HG03039 (cell line): ENCODE measurements around the gene GOLGA6C.
A peak's percentile ranks its signal among the peaks of the same experiment; 100 is the strongest.
"Not testable (repeated sequence)": the region's sequence is repeated elsewhere in the genome, so short reads cannot be mapped to it uniquely, and the experiment has no call there.

ENCODE experiments used
- ATAC-seq: cut with Tn5 transposase; IDR thresholded peaks from one replicate; pipeline ENCODE4 v1.9.1; 2021; ENCODE audit warnings: mild to moderate bottlenecking, moderate library complexity; ENCODE audit not compliant: unreplicated experiment

The GOLGA6C gene

DNA sequence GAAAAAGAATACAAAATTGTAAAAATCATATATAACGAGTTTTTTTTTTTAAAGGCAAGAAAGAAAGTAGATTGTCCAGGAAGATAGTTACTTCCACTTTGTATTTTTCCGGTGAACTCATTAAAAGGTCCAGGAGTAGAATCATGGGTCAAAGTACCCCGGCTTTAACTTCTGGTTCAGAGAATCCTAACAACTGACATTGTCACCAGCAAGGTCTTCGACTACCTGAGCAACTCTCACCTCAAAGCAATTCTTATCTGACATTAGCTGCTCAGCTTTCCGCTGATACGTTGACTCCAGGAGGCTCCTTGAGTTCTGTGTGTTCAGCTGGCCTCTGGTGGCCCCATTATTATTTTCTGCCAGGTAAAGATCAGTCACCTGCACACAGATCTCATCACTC is 9.1 kb upstream of the GOLGA6C start:
- ATAC-seq = not testable (repeated sequence)

DNA sequence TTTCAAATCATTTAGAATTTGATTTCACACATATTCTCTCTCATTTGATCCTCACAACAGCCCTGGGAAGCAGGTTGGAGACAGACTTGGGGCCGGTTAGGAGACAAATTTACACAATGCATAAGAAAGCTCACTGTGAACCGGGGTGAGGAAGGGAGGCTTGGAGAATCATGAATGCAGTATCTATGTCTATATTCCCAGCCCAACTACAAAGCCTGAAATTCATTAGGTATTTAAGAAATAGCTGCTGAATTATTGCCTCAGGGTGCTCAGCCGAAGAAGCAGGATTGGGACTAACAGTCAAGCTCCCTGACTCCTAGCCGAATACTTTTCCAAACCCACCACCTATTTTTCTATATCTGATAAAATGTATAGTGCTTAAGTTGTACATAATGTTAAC is 8.4 kb upstream of the GOLGA6C start:
- ATAC-seq = no peak

- ATAC-seq = not testable (repeated sequence)
Observed at GRCh38 chr15:75251343-75251742, 6.8 kb upstream of the GOLGA6C start.

- ATAC-seq = not testable (repeated sequence)
Observed at GRCh38 chr15:75252285-75252684, 5.8 kb upstream of the GOLGA6C start.

- ATAC-seq = not testable (repeated sequence)
Observed at GRCh38 chr15:75258620-75259343, 648 bp downstream of the GOLGA6C start.

DNA sequence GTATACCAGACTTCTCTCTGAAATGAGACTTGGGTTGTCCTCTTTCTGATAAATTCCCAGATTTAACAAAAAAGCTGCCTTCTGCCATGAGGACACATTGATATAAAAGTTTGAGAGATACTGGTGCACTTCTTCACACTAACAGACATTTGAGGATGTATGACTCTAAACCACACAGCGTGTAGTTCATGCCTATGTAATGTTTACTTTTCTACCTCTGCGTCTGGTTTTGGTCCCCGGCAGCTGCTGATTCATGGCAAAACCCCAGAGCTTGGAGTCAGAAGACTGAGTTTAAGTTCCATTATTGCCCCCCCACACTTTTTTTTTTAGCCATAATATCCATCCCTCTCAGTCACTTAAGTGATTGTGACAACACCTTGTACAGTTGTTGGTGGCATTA is 1.7 kb downstream of the GOLGA6C start:
- ATAC-seq = not testable (repeated sequence)

DNA sequence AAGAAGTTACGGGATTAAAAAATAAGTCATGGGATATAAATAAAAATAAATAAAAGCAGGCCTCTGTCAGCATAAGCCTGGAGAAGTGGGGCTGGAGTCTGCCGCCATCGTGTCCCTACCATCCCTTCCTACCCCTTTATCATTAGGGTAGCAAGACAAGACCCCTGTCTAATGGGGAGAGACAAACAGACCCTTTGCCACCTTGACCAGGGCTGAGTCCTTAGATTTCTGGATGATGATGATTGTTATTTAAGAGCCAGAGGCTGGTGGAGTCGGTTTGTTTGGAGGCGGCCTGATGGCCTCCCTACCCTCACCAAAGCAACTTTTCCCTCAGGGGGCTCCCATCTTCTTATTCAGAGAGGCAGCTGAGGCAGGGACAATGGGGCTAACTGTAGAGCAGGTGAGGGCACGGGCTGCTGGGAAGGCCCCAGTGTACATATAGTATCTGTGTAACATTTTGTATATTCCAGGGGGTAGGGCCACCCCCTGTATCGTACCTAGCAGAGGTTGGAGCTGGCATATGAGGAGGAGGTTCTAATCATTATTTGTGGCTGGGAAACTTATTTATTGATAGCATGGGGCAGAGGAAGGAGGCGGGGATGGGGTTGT is 15.7 kb downstream of the GOLGA6C start:
- ATAC-seq = not testable (repeated sequence)

GRCh38 chr15:75274509-75275107 is 16.5 kb downstream of the GOLGA6C start:
- not testable (repeated sequence) for ATAC-seq

DNA sequence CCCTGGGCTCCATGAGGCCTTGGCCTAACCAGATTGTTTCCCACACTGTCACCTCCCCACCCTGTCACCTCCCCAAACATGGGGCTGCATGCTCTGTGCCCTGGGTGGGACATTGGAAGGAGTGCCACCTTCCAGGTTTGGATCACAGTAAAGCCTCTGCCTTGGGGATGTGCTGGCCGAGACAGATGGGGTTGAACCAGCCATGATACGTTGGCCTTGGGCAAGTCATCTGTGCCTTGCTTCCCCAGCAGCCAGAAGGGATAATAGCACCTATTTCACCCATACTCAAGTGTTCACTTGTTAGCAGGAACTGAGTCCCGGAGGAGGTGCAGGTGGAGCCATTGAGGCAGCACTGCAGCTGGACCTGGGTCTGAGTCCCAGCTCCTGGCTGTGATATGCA is 17.5 kb downstream of the GOLGA6C start:
- ATAC-seq = not testable (repeated sequence)

- not testable (repeated sequence) for ATAC-seq
Observed at GRCh38 chr15:75278497-75278896, 20.4 kb downstream of the GOLGA6C start.

DNA sequence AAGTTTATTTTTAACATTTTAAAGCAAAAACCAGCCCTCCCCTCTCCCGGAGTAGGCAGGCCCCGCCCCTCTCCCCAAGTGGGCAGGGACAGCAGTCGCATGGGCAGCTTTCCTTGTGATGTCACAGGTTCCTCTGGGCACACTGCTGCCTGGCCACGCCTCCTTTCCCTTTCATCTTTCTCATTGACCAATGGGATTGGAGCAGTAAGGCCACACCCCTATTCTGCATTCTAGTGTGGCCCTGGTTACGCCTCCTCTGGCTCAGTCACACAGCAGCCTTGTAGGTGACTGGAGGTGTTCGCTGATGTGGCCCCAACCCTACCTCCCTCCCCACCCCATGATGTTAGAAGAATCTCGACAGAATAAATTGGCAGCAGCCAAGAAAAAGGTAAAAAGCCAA is 24.4 kb downstream of the GOLGA6C start, which contains the start of gene GOLGA6D:
Gene GOLGA6D, plus strand, starts transcription at position 264 of the 400 bp plus-strand sequence. Its CDS starts 41 bp downstream, at position 305.
- not testable (repeated sequence) for ATAC-seq

DNA sequence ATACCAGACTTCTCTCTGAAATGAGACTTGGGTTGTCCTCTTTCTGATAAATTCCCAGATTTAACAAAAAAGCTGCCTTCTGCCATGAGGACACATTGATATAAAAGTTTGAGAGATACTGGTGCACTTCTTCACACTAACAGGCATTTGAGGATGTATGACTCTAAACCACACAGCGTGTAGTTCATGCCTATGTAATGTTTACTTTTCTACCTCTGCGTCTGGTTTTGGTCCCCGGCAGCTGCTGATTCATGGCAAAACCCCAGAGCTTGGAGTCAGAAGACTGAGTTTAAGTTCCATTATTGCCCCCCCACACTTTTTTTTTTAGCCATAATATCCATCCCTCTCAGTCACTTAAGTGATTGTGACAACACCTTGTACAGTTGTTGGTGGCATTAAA is 26.0 kb downstream of the GOLGA6C start:
- ATAC-seq = not testable (repeated sequence)

GRCh38 chr15:75293660-75294059 is 35.5 kb downstream of the GOLGA6C start:
- not testable (repeated sequence) for ATAC-seq

GRCh38 chr15:75298541-75299310 is 40.6 kb downstream of the GOLGA6C start:
- ATAC-seq = peak; percentile 29

GRCh38 chr15:75299311-75299688 is 41.2 kb downstream of the GOLGA6C start:
- peak; percentile 56 for ATAC-seq

DNA sequence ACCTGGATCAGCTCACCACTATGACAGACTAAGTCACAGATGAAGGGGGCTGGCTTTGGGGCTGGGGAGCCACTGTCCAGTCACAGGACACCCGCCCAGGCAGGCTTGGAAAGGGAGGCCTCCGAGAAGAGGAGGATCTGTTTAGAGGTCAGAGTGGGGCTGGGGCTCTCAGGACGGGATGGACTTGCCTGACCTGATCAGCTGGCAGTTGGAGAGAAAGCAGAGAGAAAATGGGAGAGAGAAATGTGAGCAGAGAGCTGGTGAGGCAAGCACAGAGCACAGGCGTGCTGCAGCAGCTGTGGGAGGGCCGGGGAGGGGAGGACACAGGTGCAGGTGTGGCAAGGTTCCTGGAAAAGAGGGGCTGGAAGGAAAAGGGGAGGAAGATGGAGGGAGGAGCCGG is 41.9 kb downstream of the GOLGA6C start:
- not testable (repeated sequence) for ATAC-seq

DNA sequence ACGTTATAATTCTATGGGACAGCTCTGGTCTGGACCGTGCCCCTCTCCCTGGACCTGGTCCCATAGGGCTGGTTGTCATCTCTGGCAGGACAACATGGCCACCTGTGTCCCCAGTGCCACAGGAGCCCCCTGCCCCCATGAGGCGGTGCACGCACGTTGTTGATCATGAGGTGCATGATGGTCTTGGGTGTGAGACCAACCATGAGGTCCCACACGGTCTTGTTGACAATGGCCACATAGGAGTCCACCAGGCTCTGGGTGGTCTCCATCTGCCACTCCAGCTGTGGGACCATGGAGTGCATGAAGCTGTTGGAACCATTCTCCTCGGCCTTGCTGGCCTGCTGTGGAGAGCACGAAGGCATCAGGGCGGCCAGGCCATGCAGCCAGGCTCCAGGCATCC is 44.2 kb downstream of the GOLGA6C start:
- no peak for ATAC-seq

DNA sequence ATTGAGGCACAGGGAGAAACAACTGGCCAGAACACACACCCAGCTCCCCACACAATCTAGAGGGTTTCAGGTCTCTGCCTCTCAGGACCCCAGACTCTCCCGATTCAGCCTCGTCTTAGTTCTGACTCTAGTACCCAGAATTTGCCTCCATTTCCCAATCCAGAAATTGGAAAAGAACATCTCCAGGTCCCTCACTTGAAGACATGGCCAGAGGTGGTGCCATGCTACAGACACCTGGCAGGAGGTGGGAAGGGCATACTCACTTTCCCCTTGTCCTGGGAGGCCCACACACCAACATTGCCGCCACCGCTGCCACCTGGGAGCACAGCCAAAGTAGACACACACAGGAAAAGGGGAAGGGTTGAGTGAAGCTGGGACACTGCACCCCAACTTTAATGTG is 44.6 kb downstream of the GOLGA6C start:
- ATAC-seq = not testable (repeated sequence)

DNA sequence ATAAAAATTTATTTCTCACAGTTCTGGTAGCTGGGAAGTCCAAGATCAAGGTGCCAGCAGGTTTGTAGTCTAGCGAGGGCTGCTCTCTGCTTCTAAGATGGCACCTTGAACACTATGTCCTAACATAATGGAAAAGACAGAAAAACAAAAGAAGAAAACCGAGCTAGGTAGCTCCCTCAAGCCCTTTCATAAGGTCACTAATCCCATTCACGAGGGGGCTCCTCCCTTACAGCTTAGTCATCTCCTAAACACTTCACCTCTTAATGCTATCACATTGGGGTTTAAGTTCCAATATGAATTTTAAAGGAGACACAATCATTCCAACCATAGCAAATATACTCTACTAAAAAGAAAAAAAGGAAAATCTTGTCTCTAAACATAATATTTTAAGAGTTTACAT is 48.1 kb downstream of the GOLGA6C start:
- ATAC-seq = no peak

DNA sequence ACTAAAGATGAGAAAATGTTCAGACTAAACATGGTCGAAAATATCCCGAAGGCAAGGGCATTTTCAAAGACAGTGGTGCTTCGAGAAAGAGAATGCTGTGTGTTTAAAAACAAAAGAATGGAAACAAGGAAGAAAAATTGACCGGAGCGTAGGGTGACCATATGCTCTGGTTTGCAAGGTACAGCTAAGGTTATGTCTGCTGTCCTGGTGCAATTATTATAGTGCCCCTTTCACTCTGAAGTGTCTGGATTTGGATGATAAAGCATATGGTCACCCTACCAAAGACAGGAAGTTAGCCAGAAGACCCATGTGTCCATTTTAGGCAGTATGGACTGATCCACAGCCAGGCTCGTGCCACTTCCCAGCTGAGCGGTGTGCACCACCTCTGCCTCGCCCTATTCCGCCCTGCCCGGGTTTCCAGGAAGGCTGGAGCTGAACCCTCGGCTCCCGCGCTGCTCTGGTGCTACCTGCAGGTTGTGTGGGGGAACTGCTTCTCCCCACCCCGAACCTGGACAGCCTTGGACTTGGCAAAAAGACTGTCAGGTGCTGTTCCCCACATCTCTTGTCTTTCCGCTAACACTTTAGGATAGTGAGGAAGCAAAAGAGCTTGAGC is 49.8 kb downstream of the GOLGA6C start:
- no peak for ATAC-seq

DNA sequence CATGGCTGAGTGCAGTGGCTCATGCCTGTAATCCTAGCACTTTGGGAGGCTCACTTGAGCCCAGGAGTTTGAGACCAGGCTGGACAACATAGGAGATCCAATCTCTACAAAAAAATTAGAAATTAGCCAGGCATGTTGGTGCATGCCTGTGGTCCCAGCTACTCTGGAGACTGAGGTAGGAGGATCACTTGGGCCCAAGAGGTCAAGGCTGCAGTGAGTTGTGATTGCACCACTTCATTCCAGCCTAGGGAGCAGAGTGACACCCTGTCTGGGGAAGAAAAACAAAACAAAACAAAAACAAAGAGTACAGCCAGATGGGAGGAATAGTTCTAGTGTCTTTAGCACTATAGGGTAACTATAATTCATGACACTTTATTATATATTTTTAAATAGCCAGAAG is 51.6 kb downstream of the GOLGA6C start:
- ATAC-seq = no peak
